ENCODE data around the gene JDP2.

DNA sequence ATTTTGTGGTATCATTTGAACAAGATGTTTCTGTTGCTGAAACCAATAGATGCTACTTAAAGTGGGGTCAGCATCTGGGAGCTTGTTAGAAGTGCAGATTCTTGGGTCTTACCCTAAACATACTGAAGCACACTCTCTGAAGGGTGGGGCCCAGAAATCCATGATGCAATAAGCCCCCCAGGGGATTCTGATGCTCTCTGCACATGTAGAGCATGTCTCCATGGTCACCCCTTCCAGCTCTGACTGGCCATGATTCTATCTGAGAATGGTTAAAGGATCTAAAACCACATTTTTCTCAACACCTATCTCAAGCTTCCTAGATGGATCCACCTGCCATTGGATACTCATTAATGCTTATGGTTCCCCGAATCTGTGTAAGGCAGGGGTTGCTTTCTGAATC is 20.4 kb downstream of the JDP2 start:
- TF ChIP-seq EP300 (IDR thresholded peaks at IDR 0.05) (no peak), POLR2A (IDR thresholded peaks at IDR 0.05) (no peak)
- TF ChIP-seq, protein P1, sequence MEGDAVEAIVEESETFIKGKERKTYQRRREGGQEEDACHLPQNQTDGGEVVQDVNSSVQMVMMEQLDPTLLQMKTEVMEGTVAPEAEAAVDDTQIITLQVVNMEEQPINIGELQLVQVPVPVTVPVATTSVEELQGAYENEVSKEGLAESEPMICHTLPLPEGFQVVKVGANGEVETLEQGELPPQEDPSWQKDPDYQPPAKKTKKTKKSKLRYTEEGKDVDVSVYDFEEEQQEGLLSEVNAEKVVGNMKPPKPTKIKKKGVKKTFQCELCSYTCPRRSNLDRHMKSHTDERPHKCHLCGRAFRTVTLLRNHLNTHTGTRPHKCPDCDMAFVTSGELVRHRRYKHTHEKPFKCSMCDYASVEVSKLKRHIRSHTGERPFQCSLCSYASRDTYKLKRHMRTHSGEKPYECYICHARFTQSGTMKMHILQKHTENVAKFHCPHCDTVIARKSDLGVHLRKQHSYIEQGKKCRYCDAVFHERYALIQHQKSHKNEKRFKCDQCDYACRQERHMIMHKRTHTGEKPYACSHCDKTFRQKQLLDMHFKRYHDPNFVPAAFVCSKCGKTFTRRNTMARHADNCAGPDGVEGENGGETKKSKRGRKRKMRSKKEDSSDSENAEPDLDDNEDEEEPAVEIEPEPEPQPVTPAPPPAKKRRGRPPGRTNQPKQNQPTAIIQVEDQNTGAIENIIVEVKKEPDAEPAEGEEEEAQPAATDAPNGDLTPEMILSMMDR (IDR thresholded peaks at IDR 0.05): no peak
